MV-4-11 (cell line): Measurements from ENCODE around the gene LRRC8C.

Source experiments
- DNase-seq: peaks from one replicate; lab custom pipeline; 2025; lab: John Stamatoyannopoulos, UW

Gene LRRC8C

GRCh38 chr1:89633248-89633799 is 404 bp downstream of the LRRC8C start:
- peak; percentile 20 for DNase-seq

- peak; percentile 16 for DNase-seq
Observed at GRCh38 chr1:89633800-89634625, 1.1 kb downstream of the LRRC8C start.

GRCh38 chr1:89635825-89636815 is 3.2 kb downstream of the LRRC8C start:
- DNase-seq, result no peak

GRCh38 chr1:89637496-89637895 is 4.6 kb downstream of the LRRC8C start:
- DNase-seq, result no peak

- DNase-seq, result peak; percentile 14
Observed at GRCh38 chr1:89640440-89640839, 7.5 kb downstream of the LRRC8C start.

GRCh38 chr1:89641781-89642180 is 8.9 kb downstream of the LRRC8C start:
- peak; percentile 73 for DNase-seq

- DNase-seq, result no peak
Observed at GRCh38 chr1:89643577-89643976, 10.7 kb downstream of the LRRC8C start.

- no peak for DNase-seq
Observed at GRCh38 chr1:89644119-89644814, 11.3 kb downstream of the LRRC8C start.

GRCh38 chr1:89646259-89646658 is 13.3 kb downstream of the LRRC8C start:
- DNase-seq, result no peak

GRCh38 chr1:89649783-89650182 is 16.9 kb downstream of the LRRC8C start:
- no peak for DNase-seq

- DNase-seq, result no peak
Observed at GRCh38 chr1:89652373-89652772, 19.5 kb downstream of the LRRC8C start.

- DNase-seq, result no peak
Observed at GRCh38 chr1:89657886-89658285, 25.0 kb downstream of the LRRC8C start.

GRCh38 chr1:89659322-89660081 is 26.6 kb downstream of the LRRC8C start:
- no peak for DNase-seq

GRCh38 chr1:89660224-89661061 is 27.5 kb downstream of the LRRC8C start:
- no peak for DNase-seq

GRCh38 chr1:89665941-89666340 is 33.0 kb downstream of the LRRC8C start:
- no peak for DNase-seq

- no peak for DNase-seq
Observed at GRCh38 chr1:89666640-89667039, 33.7 kb downstream of the LRRC8C start.

- no peak for DNase-seq
Observed at GRCh38 chr1:89667691-89668090, 34.8 kb downstream of the LRRC8C start.

GRCh38 chr1:89668961-89669360 is 36.0 kb downstream of the LRRC8C start:
- DNase-seq, result no peak

- peak; percentile 87 for DNase-seq
Observed at GRCh38 chr1:89669441-89669840, 36.5 kb downstream of the LRRC8C start.

- DNase-seq, result peak; percentile 98
Observed at GRCh38 chr1:89670163-89670562, 37.2 kb downstream of the LRRC8C start.
